CD4-positive, alpha-beta T cell treated with Interleukin-1 beta for 1 hour (primary cell): ENCODE results near the gene SKAP2.
"Not testable (repeated sequence)": the region's sequence is repeated elsewhere in the genome, so short reads cannot be mapped to it uniquely, and the experiment has no call there.

Experiments used
- DNase-seq, 2 donors: peaks; one replicate each; pipeline ENCODE4 v3.0.0-alpha.2; 2020 to 2022

The SKAP2 gene

DNA sequence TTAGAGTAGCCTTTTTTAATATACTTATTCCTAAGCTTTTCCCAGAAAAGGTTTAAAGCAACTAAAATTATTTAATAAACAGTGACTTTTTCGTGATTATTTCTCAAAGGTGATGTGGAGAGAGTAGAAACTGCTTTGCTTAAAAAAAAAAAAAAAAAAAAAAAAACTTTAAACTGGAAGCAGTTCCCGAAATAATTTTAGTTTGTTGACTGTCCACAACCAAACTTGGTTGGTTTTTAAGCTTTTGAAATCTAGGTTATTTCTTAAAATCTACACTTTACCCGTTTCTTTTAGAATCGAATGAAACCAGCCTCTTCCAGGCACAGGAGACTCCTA is 7.3 kb downstream of the SKAP2 start:
- DNase-seq = no peak

DNA sequence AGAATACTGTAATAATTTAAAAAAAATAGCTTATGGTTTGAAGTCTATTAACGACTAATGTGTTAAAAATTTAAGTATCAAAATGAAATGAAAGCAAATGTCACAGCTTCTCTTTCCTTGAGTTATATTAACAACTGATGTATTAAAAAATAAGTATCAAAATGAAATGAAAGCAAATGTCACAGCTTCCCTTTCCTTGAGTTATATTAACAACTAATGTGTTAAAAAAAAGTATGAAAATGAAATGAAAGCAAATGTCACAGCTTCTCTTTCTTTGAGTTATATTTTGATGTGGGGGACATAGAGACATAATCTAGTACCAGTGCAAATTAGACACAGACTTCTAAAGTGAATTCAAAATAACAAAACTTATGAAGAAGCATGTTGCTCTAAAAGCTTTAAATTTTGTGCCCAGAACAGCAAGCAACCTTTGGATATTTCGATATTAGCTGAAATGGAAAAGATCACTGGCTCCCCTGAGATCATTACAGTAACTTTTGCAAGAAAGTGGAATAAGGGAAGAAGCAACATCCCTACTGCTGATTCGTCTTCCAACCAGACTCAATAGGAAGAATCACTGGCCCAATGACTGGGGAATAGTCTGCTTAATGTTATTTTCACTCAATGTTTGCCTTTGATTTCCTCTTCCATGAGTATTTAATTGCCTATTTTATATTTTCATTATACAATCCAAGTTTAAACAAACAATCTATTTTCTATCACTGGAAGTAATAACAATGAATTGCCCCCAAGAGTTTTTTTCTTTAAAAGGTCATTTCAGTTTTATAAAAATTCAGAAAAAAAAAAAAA is 8.0 kb downstream of the SKAP2 start:
- DNase-seq = no peak

DNA sequence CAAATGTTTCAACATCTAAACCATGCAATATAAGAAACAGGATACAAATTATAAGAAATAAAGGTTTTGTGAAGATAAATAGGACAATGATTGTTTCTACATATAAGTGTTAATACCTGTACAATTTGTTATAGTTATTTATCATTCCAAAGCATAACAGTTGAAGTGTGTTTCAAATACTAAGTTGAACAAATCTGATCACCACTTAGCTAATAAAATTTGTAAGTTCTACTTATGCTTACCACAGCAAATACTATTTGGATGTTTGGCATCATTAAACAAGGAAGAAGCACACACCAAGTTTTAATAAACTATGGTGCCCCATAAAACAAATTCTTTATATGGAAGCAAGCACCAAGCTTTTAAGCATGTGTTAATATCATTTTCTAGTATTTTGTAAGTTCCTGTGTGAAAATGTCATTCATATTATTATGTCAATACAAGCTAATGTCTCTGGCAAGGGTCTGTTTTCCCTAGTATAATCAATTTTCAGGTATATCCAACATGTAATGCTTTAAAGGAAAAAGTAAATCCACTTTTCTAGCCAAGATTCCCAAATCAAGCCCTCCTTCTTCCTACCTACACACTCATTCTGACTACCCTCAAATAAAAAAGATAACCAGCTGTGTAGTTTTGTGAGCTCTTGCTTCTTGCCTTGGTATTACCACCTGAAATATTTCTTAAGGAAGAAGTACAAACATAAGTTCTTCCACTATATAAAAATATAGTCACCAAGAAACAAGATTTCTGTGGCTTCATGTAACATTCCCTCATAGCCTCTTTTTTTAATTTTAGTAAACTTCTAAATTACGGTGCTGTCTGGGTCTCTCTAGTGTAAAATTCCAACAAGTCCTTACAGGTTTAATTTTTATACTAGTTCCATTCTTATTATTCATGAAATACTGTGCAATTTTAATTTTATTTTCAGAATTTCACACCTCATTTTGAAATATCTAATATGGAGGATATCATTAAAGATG is 9.2 kb downstream of the SKAP2 start:
- DNase-seq = no peak

DNA sequence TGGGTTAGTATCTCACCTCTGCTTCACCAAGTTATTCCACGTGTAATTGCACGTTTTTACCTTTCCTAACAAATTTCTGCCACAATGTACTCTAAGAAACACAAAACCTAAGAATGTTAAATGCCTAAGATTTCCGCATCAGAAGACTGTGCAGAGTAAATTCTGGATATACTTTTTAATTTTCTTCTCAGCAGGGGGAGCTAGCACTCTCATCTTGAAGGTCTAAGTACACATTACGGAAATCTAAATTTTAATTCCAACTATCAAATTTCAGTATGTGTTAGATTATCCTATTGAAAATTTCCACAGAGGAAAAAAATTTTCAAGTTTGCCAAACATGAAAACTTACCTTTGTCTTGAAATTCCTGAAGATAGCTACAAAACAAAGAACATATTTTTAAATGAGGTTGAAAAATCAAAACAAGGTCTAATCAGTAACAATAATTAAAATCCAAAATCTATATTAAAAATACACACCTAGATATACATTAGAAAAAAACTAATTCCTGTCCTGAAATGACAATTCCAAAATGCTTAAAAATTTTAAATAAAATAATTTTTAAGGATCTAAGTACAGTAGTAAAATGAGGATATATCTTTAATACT is 10.5 kb downstream of the SKAP2 start:
- peak in 1 of 2 donors; percentile 34 for DNase-seq

DNA sequence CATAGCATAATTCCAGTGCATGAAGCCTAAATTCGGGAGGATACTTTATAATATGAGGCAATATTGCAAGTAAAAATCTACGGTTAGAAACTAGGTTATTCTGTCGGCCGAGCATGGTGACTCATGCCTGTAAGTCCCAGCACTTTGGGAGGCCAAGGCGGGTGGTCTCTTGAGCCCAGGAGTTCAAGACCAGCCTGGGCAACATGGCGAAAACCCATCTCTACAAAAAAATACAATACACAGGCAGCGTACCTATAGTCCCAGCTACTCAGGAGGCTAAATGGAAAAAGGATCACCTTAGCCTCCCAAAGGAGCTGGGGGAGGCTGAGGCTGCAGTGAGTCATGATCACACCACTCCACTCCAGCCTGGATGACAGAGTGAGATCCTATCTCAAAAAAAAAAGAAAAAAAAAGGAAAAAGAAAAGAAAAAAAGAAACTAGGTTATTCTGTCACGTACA is 14.2 kb downstream of the SKAP2 start:
- DNase-seq = no peak

DNA sequence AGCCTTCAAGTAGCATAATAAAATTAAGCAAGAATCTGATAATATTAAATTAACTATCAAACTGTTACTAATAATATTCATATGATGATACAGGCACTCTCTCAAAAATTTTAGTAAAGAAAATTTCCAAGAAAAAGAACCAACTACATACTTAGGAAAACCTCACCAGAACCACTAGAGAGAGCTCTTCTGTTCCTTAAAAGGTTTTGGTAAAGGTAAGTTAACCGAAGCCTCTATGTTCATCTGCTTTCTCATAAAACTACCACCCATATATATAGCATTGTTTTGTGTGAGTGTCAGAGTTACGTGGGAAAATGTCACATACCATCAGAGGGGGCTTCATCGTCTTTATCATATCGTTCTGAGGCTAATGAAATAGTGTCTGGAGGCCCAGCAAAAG is 20.7 kb downstream of the SKAP2 start:
- no peak for DNase-seq

DNA sequence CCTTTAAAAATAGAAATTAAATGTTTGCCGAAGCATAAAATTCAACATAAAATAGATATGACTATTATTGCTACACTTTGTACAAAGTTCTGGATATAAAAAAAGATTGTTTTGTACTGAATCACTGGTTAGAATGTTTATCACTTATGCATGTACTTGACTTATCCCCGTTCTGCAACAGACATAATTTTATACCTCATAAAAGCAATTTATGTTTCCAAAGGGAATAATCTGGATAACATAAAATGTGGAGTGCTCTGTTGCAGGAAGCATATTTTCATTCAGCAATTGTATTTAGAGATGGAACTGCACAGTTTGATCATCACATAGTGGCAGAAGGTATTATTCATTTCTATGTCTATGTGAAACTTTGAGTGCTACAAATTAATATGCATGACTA is 21.5 kb downstream of the SKAP2 start:
- no peak for DNase-seq

DNA sequence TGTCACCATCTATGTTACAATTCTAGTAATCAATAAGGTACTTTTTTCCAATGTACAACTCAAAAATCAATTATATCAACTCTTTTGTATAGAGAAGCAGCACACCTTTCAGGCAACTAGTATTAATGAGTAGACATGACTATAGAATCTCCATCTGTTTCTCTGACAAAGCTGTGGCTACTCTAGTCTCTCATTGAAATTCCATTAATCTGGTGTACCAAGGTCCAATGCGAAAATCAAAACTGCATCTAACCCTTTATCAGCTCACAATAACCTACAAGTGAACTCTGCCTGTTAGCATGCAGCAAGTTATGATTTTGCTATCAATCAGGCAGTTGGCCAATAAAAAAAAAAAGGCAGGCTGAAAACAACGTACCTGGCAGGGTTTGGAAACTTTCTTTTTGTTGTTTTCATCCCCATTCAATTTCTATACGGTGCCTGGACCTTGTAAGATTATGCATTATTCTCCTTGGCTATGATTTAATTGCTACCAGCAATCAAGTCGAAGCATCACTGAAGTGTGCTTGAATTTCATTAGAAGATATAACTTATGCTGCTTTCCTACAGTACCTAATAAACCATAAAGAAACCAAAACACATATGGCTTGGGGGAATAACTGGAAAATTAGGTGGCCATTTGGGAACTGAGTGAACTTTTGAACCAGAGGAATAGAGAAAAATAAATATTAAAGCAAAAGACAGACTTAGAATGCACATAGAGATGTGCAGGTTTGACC is 23.2 kb downstream of the SKAP2 start:
- DNase-seq = no peak

DNA sequence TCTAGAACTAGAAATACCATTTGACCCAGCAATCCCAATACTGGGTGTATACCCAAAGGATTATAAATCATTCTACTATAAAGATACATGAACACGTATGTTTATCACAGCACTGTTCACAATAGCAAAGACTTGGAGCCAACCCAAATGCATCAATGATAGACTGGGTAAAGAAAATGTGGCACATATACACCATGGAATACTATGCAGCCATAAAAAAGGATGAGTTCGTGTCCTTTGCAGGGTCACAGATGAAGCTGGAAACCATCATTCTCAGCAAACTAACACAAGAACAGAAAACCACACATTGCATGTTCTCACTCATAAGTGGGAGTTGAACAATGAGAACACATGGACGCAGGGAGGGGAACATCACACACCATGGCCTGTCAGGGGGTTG is 27.6 kb downstream of the SKAP2 start:
- DNase-seq = not testable (repeated sequence)

DNA sequence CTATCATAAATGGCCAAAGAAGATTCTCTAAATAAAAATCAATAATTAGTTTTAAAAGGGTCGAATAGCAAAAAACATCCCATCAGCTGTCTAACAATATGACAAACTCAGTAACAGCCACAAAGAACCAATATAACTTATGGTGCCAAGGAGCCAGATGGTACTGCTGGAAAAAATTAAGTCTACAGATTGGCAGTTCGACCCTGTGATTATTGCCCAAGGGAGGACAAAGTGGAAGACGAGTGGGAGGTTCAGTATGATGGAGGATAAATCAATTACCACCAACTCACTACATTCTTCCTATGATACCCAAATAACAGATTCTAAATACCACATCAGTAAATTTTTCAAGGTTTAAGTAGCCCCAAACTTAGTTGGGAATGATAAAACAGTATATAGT is 49.0 kb downstream of the SKAP2 start:
- DNase-seq = no peak

DNA sequence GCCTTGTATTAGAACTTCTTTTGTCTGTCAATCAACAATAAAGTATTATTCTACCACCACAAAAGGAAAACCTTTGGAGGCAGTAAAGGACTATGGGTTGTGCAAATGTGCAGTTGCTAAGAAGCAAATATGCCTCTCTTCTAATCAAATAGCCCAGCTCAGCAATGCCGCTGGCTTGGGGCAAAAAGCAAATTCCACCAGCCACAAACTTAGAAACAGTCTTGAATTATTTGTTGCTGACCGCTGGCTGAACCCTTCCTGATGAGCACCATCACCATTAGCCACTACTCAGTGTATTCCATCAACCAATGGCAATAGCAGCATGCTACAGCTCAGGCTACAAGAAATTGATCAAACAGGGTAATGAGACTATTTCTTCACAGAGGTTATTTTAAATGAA is 51.0 kb downstream of the SKAP2 start:
- DNase-seq = no peak

DNA sequence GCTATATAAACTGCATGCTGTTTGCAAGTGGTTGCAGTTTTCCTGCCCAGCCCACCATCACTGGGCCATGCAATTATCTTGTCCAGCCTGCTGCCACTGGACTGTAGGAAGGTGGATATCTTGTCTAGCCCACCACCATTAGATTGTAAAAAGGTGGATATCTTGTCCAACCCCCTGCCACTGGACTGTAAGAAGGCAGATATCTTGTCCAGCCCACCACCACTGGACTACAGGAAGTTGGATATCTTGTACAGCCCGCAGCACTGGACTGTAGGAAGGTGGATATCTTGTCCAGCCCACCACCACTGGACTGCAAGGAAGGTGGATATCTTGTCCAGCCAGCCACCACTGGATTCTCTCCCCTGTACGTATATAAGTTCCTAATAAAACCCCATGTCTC is 69.8 kb downstream of the SKAP2 start:
- no peak for DNase-seq

DNA sequence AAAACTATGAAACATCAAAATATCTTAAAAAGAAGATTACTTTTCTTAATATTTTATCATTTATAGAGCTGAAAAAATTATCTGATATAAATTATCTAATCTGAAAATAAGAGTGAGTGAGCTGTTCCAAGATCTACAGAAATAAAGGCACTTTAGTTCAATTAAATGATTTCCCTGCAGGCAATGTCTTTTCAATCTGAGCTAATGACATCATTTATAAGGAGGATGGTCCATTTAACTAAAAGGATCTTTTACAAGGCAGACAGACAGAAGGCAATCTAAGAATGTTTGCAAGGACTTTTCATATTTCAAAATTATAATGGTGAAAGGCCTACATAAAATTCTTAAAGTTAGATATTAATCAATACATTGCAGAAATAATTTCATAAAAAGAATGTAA is 71.8 kb downstream of the SKAP2 start:
- no peak for DNase-seq

DNA sequence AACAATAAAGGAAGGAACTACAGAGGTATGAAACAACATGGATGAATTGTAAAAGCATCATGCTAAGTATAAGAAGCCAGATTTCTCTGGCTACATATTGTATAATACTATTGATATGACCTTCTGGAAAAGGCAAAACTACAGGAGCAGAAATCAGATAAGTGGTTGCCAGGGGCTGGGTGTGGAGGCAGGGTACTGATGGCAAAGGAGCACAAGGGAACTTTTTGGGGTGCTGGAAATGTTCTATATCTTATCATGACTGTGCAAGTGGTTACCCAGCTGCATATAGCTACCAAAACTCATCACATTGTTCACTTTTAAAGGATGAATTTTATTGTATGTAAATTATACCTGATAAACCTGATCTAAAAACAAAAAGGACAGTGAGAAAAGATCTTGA is 72.4 kb downstream of the SKAP2 start:
- DNase-seq = no peak

DNA sequence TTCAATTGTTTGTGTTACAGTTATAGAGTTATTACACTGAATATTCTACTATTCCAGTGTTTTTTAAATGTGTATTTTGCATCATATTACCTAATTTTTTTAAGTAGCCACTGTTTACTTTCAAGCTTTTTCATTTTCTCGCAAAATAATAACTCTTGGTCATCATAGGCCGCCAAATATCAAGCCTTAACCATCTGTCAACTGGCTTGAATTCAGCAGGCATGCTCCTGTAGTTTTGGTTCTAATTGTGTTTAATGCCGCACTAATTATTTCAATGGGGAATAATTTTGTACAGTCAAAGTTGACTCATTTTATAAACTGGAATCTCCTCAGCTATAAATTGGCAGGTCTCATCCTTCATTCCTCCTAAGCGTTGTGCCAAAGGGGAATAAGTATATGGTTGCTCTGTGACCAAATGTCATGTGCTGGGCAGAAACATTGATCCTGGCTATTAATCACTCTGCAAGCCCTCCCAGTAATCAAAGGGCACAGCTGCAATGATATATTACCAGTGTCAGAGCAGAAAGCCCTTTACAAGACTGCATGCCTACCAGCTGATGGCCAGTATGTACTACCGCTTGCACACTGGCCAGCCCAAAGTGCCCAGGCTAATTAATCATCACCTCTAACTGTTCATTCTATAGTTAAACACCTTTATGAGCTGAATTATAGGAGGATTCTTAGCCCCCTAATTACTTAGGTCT is 74.8 kb downstream of the SKAP2 start:
- DNase-seq = no peak

DNA sequence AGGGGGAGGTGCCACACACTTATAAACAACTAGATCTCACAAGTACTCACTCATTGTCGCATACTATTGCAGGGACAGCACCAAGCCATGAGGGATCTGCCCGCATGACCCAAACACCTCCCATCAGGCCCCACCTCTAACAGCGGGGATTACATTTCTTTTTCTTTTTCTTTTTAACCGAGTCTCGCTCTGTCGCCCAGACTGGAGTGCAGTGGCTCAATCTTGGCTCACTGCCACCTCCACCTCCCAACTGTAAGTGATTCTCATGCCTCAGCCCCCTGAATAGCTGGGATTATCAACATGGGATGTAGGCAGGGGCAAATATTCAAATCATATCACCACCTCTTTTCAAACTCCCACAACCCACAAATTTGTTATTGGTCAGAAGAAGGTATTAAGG is 76.7 kb downstream of the SKAP2 start:
- no peak for DNase-seq

DNA sequence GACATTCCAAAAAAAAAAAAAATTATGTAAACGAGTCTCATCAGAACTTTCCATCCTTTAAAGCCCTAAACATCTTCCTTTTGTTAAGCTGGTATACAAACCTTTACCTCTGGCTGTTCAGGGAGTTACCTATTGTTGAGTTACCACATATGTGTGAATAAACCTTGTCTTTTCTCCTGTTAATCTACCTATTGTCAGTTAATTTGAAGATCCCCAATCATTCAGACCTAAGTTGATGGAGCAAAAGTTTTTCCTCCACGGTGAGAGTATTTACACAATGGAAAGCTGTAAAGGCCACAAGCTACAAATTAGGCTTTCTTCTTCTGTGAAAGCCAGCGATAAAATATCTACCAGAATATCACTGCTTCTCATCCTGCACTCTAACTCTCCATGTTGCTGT is 80.3 kb downstream of the SKAP2 start:
- no peak for DNase-seq

DNA sequence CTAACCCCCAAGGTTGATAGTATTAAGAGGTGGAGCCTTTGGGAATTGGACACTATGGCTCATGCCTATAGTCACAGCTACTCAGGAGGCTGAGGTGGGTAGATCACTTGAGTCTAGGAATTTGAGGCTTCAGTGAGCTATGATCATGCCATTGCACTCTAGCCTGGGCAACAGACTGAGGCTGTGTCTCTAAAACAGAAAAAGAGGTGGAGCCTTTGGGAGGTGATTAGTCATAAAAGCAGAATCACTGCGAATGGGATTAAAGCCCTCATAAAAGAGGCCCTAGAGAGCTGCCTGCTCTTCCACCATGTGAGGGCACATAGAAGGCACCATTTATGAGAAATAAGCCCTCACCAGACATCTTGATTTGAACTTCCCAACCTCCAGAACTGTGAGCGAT is 81.9 kb downstream of the SKAP2 start:
- no peak for DNase-seq

DNA sequence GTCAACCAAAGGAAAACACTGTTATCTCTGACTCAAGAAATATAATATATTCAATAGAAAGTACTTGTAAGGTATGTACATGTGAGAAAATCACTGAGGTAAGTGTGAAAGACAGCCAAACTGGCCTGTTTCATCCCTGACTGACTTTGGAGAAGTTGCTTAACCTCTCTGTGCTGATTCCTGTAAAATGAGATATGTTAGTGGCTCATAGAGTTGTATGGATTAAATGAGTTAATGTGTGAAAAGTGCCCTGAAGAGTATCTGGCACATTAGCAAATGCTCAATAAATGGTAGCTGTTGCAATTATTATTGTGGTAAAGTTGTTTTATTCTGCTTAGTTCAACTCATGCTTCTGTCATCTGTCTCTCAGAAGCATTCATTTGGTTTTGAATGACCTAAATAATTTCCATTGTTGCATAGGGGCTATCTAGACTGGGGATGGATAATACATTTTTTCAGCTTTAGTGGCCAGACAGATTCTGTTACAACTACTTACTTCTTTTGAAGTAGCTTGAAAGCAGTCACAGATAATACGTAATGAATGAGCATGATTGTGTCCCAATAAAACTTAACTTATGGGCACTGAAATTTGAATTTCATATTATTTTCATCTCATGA is 84.3 kb downstream of the SKAP2 start:
- DNase-seq = no peak

DNA sequence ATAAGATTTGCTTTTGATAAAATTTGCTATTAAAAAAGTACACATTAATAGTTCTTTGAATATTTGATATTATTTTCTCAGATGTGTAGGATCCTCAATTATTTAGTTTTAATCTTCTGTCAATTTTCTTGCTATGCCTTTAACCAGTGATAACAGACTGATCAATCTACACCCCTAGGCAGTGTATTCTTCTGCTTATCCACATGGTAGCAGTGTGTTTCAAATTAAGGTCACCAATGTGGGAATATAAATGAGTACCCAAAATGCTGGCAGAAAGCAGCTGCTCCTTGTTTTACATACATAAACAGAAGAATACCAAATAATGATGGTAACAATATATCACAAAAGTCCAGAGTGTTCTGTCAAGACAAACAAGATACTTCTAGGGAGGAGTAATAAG is 87.0 kb downstream of the SKAP2 start:
- no peak for DNase-seq

DNA sequence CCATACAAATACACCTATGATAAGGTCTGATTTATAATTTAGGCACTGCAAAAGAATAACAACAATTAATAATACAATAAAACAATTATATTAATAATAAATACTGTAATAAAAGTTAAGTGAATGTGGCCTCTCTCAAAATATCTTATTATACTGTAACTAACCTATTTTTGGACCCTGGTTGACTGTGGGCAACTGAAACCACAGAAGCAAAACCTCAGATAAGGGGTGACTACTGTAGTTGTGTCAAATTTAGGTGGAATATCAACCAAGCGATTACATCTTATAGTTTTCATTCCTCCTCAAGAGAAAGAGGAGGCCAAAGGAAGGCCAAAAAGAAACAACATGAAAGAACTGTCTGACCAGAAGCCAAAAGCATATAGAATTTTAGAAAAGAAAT is 103.9 kb downstream of the SKAP2 start:
- no peak for DNase-seq

DNA sequence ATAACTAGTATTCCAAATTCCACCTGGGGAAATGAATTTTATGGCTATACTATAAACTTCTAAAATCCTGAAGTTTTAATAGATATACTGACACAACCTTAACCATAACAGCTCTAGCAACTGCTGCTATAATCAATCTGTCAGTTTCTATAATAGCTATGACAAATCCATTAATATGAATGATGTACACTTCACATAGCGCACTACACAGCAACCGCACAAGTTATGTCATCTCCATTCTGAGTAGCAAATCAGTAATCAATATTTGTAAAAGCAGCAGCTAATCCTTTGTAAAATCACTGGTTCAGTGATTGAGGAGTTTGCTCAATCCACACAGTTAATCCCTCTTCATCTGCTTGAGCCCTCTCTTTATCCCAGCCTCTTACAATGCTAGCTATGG is 105.3 kb downstream of the SKAP2 start:
- no peak for DNase-seq
